ENCODE results near the gene SLC1A6. TPM values are rescaled to one million over a fixed set of nuclear protein-coding genes. Genes with fewer than 3 reads are reported as not detected.
"Not testable (repeated sequence)": the region's sequence is repeated elsewhere in the genome, so short reads cannot be mapped to it uniquely, and the experiment has no call there.

SLC1A6 gene
- not detected in 2 replicates for total RNA-seq (2014; rRNA removed; shearing (Covaris generic))

DNA sequence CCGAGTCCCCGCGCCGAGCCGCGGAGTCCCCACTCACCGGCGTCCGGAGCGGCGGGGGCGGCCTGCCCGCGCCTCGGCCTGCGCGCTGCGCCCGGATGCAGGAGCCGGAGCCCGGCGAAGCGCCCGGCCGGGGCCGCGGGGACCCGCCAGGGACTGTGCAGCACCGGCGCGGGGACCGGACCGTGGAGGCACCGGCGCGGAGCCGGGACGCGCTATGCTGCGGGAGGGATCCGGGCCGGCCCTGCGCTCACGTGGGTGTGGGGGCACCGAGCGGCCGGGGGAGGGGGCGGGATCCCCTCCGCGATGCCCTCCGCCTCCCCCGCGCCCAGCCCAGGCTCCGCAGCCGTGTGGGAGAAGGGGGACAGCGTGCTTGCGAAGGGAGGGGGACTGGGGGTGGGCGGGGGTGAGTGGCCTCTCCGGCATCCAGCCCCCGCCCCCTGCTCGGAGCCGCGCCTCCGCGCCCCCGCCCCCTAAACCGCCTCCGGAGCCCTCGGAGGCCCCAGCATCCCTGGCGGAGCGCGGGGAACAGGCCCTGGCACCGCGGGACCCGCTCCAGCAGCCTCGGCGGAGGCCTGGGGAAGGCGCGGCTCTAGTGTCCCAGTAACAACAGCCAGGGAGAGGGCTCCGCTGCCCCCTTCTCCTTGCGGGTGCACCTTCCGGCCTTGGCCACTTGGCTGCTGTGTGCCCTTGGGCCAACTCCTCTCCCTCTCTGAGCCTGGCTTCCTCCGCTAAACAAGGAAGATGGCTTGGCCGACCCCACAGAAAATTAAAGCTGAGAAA is at the start of gene SLC1A6:
SLC1A6 (minus strand) TSS at position 389 of the 780 bp plus-strand sequence. CDS start 6,954 bp downstream, outside the sequence.
- no peak for DNase-seq (ENCODE audit: low spot score)

DNA sequence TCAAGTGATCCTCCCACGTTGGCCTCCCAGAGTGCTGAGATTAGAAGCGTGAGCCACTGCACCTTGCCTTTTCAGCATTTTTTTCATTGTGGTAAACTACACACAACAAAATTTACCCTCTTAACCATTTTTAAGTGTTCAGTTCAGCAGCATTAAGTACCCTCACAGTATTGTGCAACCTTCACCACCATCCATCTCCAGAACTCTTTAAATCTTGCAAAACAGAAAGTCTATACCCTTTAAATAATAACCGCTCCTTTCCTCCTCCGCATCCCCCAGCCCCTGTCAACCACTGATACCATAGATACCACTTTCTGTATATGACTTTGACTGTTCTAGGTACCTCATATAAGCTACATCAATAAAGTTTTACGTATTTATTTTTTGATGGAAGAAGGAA is 48.8 kb upstream of the SLC1A6 start:
- DNase-seq (ENCODE audit: low spot score), result no peak

DNA sequence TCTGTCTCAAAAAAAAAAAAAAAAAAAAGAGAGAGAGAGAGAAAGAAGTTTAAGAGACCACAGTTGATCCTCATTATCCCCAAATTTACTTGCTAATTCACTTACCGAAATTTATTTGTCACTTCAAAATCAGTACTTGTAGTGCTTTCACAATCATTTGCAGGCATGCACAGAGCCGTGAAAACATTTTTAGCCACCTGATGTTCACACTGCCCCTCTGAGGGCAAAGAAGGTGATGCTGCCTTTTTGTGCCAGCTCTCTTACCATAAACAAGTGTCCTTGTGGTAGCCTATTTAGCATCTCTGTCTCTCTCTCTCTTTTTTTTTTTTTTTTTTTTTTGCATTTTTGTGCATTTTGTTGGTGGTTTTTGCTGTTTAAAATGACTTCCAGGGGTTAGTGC is 45.6 kb upstream of the SLC1A6 start:
- DNase-seq (ENCODE audit: low spot score), result peak; percentile 26

DNA sequence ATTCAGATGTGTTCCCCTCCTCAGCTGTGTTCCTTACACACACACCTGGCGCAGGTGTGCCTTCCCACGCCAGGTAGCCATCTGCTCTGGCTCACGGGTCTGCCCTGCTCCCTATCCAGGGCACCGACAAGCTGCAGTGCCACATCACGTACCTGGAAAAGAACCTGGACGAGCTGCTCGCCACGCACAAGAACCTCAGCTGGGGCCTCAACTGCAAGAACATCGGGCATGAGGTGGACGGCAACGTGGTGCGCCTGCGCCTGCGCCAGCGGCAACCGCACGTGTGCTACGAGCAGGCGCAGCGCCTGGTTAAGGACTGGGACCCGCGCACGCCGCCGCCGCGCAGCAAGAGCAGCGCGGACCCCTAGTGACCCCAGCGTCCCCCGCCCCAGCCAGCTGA is 43.1 kb upstream of the SLC1A6 start:
- DNase-seq (ENCODE audit: low spot score), result no peak

DNA sequence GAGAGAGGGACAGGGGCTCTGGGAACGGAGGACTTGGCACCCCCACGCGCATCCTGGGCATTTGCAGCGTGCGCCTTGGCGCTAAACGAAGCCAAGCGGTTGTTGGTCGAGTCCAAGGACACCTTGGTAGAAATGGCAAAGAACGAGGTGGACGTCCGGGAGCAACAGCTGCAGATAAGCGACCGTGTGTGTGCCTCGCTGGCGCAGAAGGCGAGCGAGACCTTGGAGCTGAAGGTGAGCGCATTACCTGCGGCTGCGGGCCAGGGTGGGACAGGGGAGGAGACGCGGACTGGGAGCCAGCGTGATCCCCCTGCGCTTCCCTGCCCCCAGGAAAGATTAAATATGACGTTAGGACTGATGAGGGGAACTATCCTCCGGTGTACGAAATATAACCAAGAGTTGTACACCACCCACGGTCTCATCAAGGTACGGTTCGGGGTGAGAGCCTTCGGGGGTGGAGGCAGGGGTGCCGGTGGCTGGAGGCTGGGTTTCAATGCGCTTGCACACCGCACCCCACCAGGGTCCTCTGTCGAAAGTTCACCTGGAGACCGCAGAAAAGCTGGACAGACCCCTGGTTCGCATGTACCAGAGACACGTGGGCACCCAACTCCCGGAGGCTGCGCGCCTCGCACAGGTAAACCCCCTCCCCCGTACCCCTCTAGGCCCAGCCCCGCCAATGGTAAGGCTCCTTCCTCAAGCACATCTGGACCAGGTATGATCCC is 41.8 kb upstream of the SLC1A6 start:
- DNase-seq (ENCODE audit: low spot score), result no peak

DNA sequence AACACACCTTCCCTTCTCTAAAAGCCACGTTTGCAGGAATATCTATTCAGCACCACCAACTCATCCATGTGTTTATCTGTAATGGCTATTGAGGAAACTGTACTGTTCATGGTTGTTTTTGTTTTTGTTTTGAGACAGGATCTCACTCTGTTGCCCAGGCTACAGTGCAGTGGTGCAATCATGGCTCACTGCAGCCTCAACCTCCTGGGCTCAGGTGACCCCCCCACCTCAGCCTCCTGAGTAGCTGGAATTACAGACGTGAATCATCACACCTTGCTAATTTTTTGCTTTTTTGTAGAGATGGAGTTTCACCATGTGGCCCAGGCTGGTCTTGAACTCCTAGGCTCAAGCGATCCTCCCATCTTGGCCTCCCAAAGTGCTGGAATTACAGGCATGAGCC is 39.2 kb upstream of the SLC1A6 start:
- not testable (repeated sequence) for DNase-seq (ENCODE audit: low spot score)

DNA sequence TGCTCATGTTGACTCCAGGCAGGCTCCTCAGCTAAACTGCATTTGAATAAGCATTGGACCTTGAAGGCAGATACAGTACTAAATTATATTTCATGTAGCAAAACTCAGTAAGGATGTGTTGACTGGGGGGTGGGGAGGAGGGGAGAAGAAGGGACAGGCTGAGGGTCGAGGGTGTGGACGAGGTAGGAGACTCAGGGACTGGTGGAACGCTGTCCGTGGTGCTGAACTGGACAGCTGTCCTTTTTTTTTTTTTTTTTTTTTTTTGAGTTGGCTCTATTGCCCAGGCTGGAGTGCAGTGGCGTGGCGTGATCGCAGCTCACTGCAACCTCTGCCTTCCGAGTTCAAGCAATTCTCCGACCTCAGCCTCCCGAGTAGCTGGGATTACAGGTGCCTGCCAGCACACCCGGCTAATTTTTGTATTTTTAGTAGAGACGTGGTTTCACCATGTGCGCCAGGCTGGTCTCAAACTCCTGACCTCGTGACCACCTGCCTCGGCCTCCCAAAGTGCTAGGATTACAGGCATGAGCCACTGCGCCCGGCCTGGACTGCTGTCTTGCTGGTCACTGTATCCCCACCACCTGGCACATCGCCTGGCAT is 36.4 kb upstream of the SLC1A6 start:
- DNase-seq (ENCODE audit: low spot score), result peak; percentile 57

DNA sequence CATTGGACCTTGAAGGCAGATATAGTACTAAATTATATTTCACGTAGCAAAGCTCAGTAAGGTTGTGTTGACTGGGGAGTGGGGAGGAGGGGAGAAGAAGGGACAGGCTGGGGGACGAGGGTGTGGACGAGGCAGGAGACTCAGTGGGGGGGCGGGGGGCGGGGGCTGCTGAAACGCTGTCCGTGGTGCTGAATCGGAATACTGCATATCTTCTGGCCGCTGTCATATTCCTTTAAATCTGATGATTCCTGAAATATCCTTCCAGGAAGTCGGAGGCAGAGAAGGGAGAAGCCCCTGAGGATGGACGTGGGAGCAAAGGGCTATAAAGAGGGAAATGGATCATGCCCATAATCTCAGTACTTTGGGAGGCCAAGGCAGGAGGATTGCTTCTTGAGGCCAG is 34.9 kb upstream of the SLC1A6 start:
- DNase-seq (ENCODE audit: low spot score), result no peak

DNA sequence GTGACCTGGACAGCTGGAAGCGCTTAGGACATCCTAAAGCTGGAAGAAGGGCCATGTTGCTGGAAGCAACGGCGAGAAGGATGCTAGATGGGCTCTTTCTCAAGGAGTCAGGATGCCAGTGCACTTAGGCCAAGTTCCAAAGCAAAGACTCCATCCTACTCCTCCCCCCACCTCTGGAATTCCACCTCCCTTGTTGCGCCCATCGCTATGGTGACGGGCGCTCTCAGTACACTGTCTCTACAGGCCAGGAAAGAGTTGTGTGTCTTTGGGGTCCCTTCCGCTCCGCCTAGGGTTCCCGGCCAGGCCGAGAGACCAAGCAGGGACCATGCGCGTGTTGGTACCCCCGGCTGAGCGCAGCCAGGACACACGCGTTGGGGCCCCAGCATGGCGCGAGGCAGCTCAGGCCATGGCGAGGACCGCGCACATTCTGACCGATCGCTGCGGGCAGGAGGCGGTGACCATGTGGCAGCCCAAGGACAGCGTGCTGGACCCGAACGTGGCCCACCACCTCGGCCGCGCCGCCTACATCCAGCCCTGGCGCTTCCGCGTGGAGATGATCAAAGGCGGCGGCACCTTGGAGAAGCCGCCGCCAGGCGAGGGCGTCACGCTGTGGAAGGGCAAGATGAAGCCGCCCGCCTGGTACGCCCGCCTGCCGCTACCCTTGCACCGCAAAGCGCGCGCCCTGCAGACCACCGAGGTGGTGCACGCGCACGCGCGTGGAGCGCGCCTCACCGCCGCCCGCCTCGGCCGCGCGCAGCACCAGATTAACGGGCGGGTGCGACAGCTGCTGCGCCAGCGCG is 31.0 kb upstream of the SLC1A6 start:
- DNase-seq (ENCODE audit: low spot score), result no peak

DNA sequence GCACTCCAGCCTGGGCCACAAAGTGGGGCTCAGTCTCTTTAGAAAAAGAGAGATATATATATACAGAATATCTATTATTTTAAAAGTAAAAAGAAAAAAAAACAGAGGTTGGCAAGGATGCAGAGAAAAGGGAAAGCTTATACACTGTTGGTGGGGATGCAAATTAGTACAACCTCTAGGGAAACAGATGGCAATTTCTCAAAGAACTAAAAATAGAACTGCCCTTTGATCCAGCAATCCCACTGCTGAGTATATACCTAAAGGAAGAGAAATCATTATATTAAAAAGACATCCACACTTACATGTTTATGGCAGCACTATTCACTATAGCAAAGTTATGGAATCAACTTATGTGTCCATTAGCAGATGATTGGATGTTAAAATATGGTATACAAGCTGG is 28.6 kb upstream of the SLC1A6 start:
- no peak for DNase-seq (ENCODE audit: low spot score)

DNA sequence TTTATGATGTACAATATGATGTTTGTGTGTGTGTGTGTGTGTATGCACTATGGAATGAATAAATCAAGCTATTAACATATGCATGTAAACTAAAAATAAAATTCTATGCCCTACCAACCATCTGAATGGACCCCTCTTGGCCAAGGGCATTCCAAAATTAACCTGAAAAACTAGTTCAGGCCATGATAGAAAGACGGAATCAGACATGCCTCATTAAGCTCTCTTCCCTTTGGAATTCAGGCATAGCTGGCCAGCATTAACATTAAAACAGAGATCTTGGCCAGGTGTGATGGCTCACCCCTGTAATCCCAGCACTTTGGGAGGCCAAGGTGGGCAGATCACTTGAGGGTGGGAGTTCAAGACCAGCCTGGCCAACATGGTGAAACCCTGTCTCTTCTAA is 18.3 kb upstream of the SLC1A6 start:
- no peak for DNase-seq (ENCODE audit: low spot score)

DNA sequence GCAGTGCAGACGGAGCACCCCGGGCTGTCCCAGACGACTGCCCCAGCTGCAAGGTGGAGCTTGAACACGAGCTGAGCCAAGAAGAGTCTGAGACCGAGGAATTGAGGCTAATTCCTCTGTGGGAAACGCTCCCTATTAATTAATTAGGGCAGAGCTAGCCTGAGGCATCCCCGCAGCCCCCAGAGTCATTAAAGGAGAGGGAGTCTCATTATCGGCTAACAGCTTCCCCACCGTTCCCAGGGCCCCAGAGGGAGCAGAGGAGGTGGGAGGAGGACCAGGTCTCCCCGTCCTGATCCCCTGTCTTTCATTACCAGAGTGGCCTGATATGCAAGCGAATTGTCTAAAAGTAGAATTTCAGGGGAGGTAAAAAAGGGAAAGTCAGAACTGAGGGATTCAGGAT is 13.1 kb upstream of the SLC1A6 start:
- DNase-seq (ENCODE audit: low spot score), result no peak

DNA sequence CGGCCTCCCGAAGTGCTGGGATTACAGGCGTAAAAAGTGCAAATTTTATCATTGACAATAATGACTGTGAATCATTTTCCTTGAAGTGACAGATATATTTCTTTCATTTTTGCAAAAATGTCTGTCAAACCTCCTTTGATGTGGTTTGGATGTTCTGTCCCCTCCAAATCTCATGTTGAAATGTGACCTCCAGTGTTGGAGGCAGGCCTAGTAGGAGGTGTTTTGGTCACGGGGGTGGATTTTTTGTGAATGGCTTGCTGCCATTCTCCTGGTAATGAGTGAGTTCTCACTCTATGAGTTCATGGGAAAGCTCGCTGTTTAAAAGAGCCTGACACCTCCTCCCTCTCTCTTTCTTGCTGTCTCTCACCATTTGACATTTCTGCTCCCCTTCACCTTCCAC is 5.5 kb upstream of the SLC1A6 start:
- DNase-seq (ENCODE audit: low spot score), result no peak

DNA sequence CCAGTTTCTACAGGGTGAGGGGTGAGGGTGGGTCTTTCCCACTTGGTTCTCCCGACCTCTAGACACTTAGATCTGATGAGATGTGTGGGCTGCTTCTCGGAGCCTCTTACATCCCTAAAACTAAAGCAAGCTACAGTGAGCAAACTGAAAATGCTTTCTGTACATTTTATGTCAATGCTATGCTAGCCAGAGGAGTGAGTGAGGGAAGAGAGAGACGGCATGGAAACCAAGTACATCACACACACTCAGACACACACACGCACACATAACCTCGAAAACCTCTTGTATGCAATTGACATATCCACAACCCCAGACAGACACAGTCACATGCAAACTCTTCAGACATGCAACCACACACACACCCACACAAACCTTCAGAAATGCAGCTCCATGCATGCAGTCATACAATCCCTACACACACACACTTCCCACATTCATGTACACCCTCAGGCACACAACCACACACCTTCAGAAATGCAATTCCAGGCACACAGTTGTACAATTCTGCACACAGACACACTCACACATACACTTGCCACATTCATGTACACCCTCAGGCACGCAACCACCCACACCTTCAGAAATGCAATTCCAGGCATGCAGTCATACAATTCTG is 1.4 kb downstream of the SLC1A6 start:
- DNase-seq (ENCODE audit: low spot score), result no peak

DNA sequence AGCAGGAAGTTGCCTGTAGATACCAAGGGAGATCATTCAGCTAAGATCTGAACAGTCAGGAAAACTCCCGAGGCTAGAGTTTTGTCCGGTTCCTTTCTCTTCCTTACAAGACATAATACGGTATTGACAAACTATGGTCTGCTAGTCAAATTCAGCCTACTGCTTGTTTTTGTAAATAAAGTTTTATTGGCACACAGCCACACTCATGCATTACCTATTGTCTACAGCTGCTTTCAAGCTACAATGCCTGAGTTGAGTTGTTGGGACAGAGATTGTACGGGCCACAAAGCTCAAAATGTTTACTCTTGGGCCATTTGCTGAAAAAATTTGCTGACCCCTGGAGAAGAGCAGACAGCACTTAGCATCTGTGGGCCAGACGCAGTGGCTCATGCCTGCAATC is 2.5 kb downstream of the SLC1A6 start:
- no peak for DNase-seq (ENCODE audit: low spot score)

DNA sequence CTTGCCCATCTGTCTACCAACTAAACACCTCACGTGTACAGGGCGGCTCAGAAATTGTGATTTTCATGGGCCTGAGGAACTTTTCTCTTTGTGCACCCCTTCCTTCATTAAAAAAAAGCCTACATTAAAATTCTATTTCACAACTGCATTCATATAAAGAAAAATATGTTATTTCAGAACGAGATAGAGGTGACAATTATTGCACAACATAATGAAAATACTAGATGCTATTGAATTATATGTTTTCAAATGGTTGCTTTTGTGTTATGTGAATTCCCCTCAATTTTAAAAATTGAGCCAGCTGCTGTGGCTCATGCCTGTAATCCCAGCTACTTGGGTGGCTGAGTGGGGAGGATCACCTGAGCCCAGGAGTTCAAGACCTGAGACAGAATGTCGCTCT is 5.2 kb downstream of the SLC1A6 start:
- DNase-seq (ENCODE audit: low spot score), result no peak

DNA sequence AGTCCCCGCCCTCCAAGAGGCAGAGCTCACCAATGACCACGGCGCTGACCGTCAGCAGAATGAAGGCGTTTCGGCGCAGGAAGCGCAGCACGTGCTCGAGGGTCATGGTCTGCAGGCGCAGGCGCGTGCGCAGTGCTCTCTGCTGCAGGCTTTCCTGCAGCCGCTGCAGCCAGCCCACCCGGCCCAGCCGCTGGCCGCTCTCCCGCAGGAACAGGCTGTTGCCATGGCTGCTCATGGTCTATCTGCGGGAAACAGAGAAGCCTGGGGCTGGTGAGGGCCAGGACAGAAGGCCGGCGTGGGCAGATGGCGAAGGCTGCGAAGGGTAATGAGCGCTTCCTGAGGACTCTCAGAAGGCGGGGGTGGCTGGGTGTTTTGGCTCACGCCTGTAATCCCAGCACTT is 7.0 kb downstream of the SLC1A6 start:
- no peak for DNase-seq (ENCODE audit: low spot score)

DNA sequence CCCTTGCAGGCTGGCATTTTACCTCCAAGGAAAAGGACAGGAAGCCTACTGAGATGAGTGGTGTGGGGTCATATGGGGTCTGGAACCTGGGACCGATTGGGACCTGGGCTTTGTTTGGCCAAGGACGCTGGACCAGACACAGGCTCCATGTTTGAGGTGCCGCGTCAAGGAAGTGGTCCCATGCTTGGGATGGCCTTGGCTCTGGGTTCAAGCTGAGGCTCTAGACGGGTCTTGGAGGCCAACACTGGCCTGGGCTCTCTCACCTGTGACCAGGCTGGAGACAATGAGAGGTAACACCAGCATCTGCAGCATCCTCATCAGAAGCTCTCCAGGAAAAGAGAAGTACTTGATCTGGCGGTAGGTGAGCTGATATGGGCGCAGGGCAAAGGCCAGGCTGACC is 8.2 kb downstream of the SLC1A6 start:
- no peak for DNase-seq (ENCODE audit: low spot score)

DNA sequence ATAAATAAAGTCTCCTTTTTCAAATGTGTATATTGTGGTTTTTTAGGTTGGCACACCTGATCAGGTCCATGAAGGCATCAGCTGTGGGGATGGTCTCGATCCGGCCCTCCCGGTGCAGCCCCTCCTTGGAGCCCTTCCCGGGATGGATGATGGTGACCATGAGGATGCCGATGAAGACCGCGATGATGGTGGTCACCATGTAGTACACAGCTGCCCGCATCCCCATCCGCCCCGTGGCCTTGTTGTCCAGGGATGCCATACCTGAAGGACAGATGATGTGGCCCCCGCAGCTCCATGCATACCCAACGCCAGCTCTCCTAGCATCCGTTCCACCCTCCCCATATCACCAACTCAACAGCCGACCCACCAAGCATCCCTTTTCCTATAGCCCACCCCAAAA is 11.4 kb downstream of the SLC1A6 start:
- DNase-seq (ENCODE audit: low spot score), result no peak

DNA sequence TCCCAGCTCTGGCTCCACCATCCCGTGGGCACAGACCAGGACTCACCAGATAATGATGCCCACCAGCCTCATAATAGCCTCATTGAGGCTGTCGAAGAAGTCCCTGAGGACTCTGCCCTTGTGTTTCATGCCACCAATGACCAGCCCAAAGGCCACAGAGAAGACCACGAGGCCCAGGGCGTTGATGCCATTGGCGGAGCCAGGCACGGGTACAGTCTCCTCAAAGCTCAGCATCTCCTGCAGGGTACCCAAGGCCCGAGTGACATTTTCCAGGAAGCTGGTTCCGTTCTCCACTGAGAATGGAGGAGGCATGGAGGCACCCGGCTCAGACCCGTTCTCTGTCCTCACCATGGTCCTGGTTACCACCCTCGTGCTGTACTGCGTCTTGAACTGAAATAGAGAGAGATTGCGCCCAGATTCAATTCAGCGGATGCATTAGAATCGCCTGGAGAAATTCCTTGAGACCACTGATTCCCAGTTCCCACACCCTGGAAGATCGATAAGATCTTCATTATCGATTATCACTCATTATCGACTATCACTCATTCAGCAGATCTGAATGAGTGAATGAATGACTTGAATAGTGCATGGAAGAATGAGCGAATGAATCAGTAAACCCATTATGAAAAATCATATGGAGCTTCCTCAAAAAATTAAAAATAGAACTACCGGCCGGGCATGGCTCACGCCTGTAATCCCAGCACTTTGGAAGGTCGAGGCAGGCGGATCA is 17.5 kb downstream of the SLC1A6 start:
- DNase-seq (ENCODE audit: low spot score), result no peak

DNA sequence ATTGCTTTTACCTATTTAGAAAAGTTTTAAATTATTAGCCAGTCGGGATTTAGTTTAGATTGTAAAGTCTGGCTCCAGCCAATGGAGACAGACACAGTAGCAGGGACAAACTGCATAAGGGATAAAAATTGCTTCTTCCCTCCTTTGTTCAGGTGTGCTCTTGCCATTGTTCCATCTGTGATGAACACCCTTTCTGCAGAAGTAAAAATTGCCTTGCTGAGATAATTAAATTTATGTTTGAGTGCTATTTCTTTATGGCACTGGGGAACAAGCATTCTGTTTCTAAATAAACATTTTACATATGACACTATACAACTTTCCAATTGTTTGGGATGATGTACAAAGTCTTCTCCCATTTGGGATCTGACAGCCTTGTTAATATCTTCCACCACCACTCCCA is 20.4 kb downstream of the SLC1A6 start:
- no peak for DNase-seq (ENCODE audit: low spot score)
